EH (cell line): ENCODE data around the gene BTRC.
"Not testable (repeated sequence)": the region's sequence is repeated elsewhere in the genome, so short reads cannot be mapped to it uniquely, and the experiment has no call there.

Experiments
- DNase-seq: peaks from one replicate; pipeline ENCODE4 v3.0.0-alpha.2; 2015; ENCODE audit warnings: low read depth

Gene BTRC

DNA sequence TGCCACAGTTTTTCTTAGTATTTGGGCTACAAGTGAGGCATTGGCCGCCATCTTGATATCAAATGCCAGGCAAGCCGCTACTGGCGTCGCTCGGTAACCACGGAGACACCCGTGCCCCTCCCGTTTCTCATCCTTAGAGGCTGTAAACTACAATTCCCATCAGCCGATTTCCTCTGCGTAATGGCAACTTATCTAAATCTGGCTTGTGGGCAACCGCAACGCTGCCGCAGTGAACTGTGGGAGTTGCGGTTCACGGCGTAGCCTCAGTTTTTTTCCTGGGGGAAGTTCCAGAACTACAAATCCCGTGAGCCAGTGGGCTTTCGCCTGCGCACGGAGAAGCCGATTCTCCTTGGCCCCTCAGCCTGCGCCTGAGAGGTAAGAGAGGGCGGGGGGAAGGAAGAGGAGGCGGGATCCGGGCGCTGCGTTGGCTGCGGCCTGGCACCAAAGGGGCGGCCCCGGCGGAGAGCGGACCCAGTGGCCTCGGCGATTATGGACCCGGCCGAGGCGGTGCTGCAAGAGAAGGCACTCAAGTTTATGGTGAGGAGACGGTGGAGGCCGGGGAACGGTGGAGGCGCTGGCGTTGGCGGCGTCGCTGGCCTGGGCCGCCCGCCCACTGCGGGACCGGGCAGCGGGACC is at the start of gene BTRC:
TSS of gene BTRC (plus strand) at position 474 of the 636 bp plus-strand sequence. CDS start at position 490, 16 bp downstream.
- DNase-seq = peak; percentile 100

DNA sequence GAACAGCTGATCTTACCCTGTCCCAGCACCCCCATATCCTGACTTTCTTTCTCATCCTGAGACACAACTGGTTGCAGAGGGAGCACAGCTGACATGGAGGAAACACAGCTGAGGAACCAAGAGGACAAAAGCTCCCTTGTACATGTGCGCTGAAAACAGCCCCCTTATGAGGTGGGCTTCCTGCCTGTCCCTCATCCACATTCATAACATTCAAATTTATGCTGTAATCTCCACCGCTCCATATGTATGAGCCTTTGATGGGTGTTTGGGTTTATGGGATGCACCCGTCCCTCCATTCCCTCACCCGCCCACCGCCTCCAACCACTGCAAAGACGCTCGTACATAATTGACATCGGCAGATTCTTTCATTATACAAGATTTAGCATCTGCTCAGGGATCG is 49.6 kb upstream of the BTRC start:
- DNase-seq = no peak

DNA sequence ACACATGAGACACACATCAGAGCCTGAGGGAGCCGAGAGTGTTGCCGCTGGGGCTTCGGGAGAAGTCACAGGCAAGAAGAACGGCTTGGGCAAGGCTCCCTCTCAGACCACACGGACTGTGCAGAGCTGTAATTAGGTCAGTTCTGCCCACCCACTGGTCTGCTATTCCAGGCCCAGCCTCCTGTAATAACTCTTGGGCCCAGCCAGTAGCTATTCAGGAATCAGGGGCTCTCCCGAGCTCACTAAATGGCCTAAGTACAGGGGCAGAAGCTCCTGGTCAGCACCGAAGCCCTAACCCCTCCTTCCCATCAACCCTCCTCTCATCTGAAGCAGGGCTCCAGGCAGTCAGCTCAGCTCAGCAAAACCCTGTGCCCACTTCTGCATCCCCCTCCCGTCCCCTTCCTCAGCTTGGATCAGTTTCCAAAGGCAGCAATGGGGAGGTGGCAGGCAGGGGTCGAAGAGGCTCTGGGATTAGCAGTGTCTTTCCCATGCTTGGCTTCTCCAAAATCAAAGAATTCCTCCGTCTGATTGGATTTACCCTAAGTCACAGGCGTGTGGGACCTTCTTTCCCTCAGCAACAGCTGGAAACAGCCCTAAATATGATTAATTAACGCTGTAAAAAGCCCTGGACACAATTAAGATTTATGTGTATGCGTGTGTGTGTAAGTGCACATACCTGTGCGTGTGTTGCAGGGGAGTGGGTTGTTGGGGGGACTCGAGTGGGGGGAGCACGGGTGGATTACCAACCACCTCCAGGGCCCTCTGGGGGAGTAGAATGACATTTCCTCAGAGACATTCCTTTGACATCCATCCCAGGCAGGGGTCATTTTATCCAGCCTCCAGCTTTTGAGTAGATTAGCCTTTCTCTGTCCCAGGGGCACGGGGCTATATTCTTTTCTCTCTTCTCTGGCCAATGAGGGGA is 48.4 kb upstream of the BTRC start:
- DNase-seq = no peak

DNA sequence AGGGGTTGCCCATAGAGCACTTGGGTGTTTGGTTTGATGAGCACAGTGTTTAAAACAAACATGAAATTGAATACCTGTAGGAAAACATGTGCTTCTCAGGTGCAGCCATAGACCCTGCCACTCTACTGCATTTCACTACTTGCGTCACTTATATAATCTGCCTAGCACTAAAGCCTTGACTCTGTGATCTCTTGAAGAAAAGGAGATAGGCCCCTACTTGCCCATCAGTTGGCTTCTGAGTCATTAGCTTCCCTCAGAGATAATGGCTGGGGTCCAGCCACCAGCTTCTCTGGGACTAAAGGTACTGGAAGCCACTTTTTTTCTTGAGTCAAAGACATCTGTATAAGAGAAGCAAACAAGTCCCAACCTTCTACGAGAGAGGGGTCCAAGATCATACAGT is 45.9 kb upstream of the BTRC start:
- DNase-seq = no peak

DNA sequence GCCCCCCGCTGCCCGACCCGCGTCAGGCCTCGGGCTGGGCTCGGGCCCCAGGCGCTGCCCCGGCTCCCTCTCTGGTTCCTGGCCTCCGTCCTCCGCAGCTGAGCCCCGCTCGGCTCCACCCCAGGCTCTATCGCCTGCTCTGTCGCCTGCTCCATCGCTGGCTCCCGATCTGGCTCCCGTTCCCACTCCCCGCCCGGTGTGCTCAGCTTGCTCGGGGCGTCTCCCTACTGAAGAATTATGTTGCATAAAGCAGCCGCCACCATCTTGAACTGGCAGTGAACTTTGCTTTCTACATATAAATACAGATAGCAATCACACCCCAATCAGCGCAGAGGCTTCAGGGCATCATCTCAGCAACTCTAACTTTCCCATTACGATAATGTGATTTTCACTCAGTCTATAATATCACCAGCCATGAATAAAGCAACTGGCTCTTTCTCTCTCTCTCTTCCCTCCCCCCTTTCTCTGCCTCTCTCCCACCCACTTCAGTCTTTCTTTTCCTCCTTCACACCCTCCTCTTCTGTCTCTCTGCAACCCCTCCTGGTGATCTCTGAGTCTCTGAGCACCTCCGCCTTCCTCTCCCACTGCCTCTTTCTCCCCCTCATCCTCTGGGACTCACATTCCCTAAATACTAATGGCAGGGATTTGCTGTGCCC is 43.3 kb upstream of the BTRC start:
- no peak for DNase-seq

DNA sequence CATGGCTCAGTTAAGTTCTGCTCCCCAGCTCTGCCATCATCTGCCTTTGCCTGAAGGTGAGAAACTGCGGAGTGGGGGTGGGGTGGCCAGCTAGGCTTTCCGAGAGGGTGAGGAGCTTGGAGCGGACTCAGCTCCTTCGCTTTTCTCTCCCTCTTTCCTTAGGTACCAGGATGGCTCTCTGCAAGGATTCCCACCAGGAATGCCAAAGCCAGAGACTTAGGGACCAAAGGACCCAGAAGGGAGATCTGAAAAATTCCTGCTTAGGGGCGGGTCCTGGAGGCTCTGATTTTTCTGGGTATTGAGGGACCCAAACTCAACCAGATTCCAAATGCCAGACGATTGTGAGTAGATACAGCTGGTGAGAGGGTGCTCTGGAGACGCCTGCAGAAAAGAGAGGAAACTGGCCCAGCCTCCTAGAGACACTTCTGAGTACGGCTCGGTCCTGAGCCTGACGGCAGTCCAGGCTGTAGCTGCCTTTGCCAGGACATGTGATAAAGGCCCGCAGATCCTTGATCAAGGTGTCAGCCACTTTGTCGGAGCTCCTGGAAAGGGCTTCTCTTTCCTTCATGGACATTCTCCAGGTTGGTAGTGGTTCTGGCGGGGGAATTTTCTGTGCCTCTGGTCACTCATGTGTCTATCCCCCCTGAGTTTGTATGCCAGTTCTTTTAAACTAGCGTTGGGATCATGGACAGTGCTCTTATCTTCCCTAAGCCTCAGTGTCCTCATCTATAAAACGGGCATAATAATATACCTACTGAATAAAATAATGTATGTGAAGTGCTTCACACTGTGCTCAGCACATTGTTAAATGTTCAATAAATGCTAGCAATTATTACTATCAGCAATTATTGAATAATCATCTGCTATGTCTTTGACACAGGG is 42.5 kb upstream of the BTRC start:
- no peak for DNase-seq

DNA sequence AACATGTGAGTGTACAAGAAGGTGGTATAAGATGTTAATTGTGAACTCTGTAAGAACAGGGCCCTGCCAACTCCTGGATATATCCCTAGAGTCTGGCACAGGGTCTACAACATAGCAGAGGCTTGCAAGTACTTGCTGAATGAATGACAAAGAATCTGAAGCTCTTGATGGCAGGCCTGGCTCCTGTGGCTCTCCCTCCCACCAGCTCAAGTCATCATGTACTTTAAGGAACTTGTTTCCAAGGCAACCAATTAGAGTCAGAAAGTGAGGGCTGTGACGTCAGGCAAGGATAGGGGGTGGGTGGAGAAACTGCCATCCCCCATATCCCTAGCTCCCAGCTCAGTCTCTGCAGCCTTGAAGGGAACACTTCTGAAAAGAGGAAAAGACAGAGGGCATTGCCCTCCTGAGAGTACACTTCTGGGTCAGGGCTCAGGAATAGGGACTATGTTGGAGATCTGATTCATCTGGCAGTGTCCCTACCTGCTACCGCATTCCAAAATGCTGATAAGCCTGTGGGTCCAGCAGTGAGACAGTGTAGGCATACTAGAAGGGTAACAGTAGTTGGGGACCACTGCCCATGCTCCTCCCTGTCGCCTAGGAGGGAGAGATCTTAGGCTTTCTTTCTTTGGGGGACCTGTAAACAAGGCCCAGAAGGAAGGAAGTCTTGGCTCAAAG is 34.6 kb upstream of the BTRC start:
- peak; percentile 18 for DNase-seq

DNA sequence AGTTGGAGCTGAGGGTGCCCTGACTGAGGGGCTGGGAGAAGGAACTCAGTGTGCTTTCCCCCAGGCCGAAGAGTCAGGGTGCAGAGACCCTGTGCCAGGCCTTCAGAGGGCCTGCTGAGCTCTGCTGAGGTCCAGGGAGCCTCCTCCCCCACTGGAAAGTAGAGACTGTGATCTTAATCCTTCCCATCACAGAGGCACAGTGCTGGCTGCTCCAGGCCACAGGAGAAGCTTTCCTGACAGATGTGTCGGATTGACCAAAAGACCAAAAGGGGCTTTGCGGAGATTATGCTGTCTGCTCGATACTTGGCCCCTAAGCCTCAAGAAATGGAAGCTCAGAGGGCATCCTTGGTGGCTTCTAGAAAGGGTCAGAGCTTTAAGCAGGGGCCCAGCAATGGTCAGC is 32.9 kb upstream of the BTRC start:
- no peak for DNase-seq

DNA sequence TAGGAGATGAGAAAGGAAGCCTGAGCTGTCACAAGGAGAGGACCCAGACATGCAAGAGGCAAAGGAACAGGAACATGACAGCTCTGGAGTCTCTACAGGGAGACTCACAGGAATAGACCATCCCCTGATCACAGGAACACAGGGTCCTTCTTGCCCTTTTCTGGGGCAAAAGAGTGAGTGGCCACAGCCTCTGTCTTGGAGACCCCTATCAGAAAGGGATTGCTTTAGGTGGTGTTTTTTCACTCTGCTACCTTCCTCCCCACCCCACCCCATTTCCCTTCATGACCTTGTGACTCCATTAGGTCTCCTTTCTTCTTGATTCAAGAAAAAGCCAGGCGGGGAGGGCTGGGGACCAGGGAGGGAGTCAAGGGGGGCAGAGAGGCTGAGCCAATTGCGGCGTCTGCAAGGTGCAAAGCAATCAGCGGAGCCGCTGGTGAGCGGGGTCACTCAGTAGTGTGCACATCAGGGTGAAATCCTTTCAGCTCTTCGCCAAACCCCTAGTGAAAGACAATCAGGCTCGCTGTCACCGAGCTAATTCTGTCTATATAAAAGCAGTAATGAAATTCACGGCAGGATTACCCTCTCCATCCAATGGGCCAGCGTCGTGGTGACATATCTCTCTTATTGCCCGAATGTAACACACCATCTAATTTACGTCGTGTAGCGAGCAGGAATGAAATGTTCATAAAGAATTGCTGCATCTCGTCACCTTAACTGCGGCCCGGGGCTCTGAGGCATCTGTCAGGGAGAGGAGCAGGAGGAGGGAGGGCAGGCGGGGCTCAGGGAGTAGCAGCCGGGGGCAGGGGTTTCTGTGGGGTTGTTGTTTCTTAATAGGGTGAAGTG is 31.5 kb upstream of the BTRC start:
- DNase-seq = no peak

DNA sequence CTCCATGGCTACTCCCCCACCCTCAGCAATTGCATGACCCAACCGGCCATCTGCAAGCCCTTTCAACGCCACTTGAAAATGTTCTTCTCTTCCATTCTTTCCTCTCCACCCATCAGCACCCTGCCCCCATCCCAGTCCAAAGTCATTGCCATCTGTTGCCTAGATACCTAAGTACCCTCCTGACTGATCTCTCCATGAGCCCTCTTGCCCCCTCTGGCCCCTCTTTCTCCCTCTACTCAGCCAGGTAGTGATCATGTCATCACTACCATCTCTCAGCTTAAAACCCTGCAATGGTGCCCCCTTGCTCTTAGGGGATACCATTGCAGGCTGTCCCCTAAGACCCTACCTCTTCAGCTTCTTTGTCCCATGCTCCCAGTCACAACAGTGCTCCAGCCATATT is 30.5 kb upstream of the BTRC start:
- no peak for DNase-seq

DNA sequence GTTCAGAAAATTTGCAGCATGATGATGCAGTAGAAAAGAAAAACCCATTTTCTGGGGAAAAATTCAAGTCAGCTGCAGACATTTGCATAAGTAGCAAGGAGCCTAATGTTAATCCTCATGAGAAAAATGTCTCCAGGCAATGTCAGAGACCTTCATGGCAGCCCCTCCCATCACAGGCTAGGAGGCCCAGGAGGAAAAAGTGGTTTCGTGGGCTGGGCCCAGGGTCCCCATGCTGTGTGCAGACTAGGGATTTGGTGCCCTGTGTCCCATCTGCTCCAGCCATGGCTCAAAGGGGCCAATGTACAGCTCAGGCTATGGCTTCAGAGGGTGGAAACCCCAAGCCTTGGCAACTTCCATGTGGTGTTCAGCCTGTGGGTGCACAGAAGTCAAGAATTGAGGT is 26.5 kb upstream of the BTRC start:
- not testable (repeated sequence) for DNase-seq

DNA sequence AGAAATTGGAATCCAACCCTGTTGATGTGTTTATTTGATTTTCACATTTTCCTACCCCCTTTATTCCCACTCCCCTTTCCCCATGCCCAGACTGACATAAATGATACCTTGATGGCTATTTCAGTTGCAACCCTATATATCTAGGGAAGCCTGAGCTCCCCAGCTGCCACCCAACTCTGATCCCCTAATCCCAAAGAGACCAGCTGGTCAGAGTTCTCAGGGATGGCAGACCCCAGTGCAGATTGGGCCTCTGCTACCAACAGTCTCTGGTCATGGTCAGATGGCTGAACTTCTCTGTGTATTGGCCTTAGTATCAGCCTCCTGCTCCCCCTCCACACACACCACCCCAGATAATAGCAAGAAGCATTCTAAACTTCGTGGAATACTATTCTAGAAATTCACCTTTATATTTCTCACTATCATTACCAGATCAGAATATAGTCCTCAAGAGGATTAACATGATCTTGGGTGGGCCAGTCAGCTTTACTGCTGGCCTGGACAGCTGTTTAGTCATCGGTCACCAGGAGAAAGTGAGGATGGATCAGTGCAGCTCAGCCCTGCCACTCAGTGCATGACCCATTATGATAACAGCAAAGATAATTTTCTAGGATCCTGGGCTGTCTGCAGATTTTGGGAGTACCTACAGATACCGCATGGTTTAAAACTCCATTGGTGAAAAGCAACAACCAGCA is 24.5 kb upstream of the BTRC start:
- no peak for DNase-seq

DNA sequence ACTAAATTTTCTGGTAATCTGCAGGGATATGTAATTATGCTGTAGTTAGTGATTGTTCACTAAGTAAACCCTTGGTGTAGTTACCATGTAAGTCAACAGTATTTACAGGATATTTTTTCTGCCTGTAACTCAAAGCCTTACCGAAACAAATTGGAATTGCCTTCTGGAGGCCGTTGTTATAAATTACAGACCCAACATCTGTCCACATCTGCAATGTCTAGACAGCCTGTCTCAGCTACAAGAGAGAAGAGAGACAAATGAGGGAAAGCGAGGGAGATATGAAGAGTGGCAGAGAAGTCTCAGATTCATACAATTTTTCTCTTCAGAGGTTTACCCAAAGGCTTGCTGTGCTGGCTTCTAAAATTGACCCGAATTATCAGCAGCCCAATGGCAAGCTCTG is 23.7 kb upstream of the BTRC start:
- no peak for DNase-seq

DNA sequence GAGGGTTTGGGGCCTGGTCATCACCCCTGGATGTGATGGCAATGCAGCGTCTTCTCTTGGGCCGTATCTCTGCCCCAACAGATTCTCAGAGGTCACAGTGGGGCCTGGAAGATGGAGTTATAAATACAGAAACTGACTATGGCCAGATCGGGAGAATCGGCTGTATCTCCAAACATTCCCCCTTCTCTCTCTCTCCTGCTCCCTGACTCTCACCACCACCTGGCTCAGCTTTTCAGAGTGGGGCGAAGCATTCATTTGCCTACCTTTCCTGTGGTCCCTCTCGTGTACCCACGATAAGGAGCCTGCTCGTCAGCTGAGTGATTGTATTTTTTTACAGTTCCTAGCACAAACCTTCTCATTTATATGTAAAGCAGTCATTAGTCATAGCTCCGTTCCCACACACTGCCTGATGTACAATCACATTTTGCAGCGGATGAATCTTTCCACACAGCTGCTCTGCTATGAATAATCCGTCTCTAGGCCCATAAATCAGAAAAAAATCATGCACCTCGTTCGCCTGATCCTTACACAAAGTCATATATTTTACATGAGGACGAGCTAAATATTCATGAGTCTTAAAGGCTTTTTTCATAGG is 23.2 kb upstream of the BTRC start:
- peak; percentile 48 for DNase-seq

DNA sequence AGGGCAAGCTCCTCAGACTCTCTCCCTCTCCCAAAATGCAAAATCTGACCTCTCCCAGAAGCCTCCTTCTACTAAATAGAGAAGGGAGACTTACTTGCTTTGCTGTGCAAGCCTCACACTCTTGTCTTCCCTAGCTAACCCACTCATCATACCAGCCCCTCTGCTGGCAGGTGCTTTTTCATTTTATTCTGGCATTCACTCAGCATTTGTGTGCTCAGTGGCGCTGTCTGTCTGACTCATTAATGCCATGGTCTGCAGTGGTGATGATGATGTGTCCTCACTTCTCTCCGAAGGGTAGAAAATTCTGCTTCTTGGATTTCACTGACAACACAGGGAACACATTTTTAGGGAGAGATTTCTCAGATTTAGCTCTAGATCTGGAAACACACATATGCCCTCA is 22.0 kb upstream of the BTRC start:
- no peak for DNase-seq

DNA sequence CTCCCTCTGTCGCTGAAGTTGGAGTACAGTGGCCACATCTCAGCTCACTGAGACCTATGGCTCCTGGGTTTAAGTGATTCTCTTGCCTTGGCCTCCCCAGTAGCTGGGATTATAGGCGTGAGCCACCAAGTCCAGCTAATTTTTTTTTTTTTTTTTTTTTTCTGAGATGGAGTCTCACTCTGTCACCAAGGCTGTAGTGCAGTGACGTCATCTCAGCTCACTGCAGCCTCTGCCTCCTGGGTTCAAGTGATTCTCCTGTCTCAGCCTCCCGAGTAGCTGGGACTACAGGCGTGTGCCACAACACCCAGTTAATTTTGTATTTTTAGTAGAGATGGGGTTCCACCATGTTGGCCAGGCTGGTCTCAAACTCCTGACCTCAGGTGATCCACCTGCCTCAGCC is 19.7 kb upstream of the BTRC start:
- DNase-seq = not testable (repeated sequence)

DNA sequence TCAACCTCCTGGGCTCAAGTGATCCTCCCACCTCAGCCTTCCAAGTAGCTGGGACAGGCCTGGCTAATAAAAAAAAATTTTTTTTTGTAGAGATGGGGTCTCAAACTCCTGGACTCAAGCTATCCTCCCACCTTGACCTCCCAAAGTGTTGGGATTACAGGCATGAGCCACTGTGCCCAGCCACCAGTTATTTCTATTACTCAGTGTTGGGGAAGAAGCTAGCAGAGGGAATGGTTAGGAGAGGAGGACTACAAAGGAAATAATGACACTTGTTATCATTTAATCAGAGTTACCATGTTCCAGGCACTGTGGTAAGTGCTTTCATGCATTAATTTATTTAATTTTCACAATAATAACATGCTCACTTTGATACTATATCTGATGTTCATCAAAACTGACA is 17.6 kb upstream of the BTRC start:
- no peak for DNase-seq

DNA sequence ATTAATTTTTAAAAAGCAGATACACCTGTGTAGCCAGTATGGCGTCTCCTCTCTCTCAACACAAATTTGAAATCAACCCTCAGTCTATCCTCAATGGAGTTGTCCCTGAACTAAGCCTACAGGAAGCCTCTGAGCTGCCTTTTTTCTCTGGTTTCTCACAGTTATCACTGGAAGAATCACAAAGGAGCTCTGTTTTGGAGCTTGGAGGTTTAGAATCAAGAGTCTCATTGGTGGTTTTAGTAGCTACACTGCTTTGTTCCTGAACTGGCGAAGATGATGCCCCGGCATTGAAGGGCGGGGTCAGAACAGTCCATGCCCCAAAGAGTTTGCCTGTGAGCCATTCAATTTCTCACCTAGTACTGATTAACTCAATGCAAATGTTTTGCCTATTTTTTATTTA is 16.1 kb upstream of the BTRC start:
- DNase-seq = no peak

DNA sequence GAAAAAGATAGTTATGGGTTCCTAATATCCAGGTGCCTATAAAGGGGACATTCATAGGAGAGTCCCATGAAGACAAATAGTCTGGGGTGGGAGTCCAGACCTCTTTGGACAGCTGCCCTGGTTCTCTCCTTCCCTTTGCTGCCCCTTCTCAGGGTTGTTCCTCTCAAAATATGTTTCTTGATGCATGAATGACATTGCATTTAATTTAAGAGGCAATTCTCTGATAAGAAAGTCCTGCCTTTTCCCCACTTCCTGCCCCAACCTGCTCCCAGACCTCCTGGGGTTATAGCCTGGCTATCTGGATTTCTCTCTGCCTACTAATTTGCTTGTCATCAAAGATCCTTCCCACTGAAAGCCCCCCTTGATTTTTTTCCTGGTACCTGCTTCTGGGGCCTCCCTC is 12.5 kb upstream of the BTRC start:
- no peak for DNase-seq

DNA sequence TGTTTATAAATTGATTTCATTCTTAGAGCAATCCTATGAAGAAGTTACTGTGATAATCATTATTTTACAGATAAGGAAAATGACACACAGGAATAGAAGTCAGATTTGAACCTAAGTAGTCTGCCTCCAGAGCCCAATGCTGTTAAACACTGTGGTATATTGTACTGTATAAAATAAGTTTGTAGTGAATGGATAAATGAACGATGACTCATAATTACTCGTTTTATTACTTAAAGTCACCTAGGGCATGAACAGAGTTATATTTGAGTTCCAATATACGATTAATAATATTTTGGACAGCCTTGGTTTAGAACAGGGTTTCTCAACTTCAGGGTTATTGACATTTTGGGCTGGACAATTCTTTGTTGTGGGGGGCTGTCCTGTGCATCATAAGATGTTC is 7.8 kb upstream of the BTRC start:
- DNase-seq = no peak
